Measurements from ENCODE around the gene IDH3A. TPM values are rescaled to one million over a fixed set of nuclear protein-coding genes. Genes with fewer than 3 reads are reported as not detected.

Gene IDH3A
- polyA plus RNA-seq, 2 of the 4 experiments (the other 2 are of a cell fraction), result 85.6 to 149 TPM

GRCh38 chr15:78107471-78107870 is 41.7 kb upstream of the IDH3A start:
- Histone ChIP-seq H3K4me2 (no peak overlapping the region), H3K4me1 (no peaks in the 10 kb centered on the region), H3K27ac (no peak overlapping the region), H3K9me3 (no peaks in the 10 kb centered on the region), H3K4me3 (no peak overlapping the region)
- FAIRE-seq (no peak), ATAC-seq (no peak), DNase-seq (ENCODE audit: low read depth in 1 of 2, low spot score in 1 of 2) (no peak)
- ChIA-PET POLR2A (no interaction called here), CTCF (interaction anchor here (0.6 to 11.5 kb wide), 40 partner anchors 9 to 311 kb away, joined by 3 to 265 read pairs (median 10); partner anchors contain the start of genes CIB2, IDH3A, SH2D7 and TBC1D2B)
- 93% methylated on average over 8 of the region's 8 CpGs for WGBS (ENCODE audit: missing lambda C conversion rate)
- TF ChIP-seq SREBF2 (IDR thresholded peaks at IDR 0.05), result no peak
- TF ChIP-seq MAX (IDR thresholded peaks at IDR 0.05), result no peak
- TF ChIP-seq NPAS2 (CRISPR knock-in tag; IDR thresholded peaks at IDR 0.05; ENCODE audit: borderline replicate concordance), result no peak
- no peak for TF ChIP-seq HOXB13 (CRISPR knock-in tag; IDR thresholded peaks at IDR 0.05; ENCODE audit: low read depth)
- no peak for TF ChIP-seq FOSB (CRISPR knock-in tag; IDR thresholded peaks at IDR 0.05)
- no peak for TF ChIP-seq USF2 (IDR thresholded peaks at IDR 0.05)
- TF ChIP-seq KDM1A (IDR thresholded peaks at IDR 0.05; ENCODE audit: low read depth), result no peak
- TF ChIP-seq ZSCAN20 (CRISPR knock-in tag; IDR thresholded peaks at IDR 0.05), result no peak
- no peak for TF ChIP-seq HOXB5 (CRISPR knock-in tag; IDR thresholded peaks at IDR 0.05)
- no peak for TF ChIP-seq ESRRA (IDR thresholded peaks at IDR 0.05; ENCODE audit: borderline replicate concordance, low read length)

GRCh38 chr15:78108300-78109084 is 40.7 kb upstream of the IDH3A start:
- FAIRE-seq (peak; percentile 39), DNase-seq (ENCODE audit: low read depth in 1 of 2, low spot score in 1 of 2) (peak; percentile 89 to 98), ATAC-seq (peak; percentile 85 to 96)
- POLR2A ChIA-PET, result no interaction called here
- H3K27ac ChIP-seq, result no peak overlapping the region
- TF ChIP-seq HOXA7 (CRISPR knock-in tag; IDR thresholded peaks at IDR 0.05) (no peak), MAX (IDR thresholded peaks at IDR 0.05) (peak; percentile 18; the same call in 1 of the 2 replicates), ZFP36 (IDR thresholded peaks at IDR 0.05; ENCODE audit: borderline replicate concordance, partially characterized antibody) (no peak), CTCF (IDR thresholded peaks at IDR 0.05) (peak; percentile 99), SMC3 (IDR thresholded peaks at IDR 0.05) (peak; percentile 99), MAFK (IDR thresholded peaks at IDR 0.05; ENCODE audit: partially characterized antibody) (no peak), RAD21 (conservative IDR thresholded peaks at IDR 0.05 in 1 of 2, IDR thresholded peaks at IDR 0.05 in 1 of 2) (peak; percentile 92 to 95)
- no peak overlapping the region for H3K4me2 ChIP-seq
- WGBS (ENCODE audit: missing lambda C conversion rate), result 36% methylated on average over 8 of the region's 11 CpGs
- H3K4me1 ChIP-seq, result no peaks in the 10 kb centered on the region
- no peak overlapping the region for H3K4me3 ChIP-seq
- CTCF ChIA-PET, result interaction anchor here (0.5 to 11.5 kb wide), 83 partner anchors 9 to 641 kb away, joined by 3 to 265 read pairs (median 5); partner anchors contain the start of genes CIB2, IDH3A, SH2D7 and TBC1D2B
- H3K9me3 ChIP-seq, result no peaks in the 10 kb centered on the region

- H3K4me3 ChIP-seq, result no peak overlapping the region
- no peak overlapping the region for H3K4me2 ChIP-seq
- ChIA-PET CTCF (interaction anchor here (0.8 to 11.5 kb wide), 61 partner anchors 8 to 360 kb away, joined by 3 to 265 read pairs (median 6); partner anchors contain the start of genes CIB2, IDH3A, SH2D7 and TBC1D2B), POLR2A (no interaction called here)
- no peak for ATAC-seq
- no peaks in the 10 kb centered on the region for H3K4me1 ChIP-seq
- no peak for FAIRE-seq
- no peak for DNase-seq (ENCODE audit: low read depth in 1 of 2, low spot score in 1 of 2)
- 75% methylated on average over 12 of the region's 12 CpGs for WGBS (ENCODE audit: missing lambda C conversion rate)
- TF ChIP-seq JUNB (IDR thresholded peaks at IDR 0.05), result no peak
- no peak for TF ChIP-seq HES2 (IDR thresholded peaks at IDR 0.05)
- no peak for TF ChIP-seq REST (IDR thresholded peaks at IDR 0.05)
- no peaks in the 10 kb centered on the region for H3K9me3 ChIP-seq
- H3K27ac ChIP-seq, result no peak overlapping the region
Observed at GRCh38 chr15:78109156-78109555, 40.0 kb upstream of the IDH3A start.
